ENCODE data around the gene CNTNAP2.

- TF ChIP-seq CTCF (IDR thresholded peaks at IDR 0.05) (no peak), POLR2A (IDR thresholded peaks at IDR 0.05) (no peak)
Measured at GRCh38 chr7:148175512-148175911, 2058.9 kb downstream of the CNTNAP2 start.
